WTC11 (cell line): ENCODE data around the gene ADAMTS18. TPM values are rescaled to one million over a fixed set of nuclear protein-coding genes. Genes with fewer than 3 reads are reported as not detected.

ENCODE experiments used
- ATAC-seq: fragments of 200-7000 bp; cut with Tn5 transposase; 2 replicates; pipeline ENCODE4 v1.10.0; 2021; ENCODE audit warnings: mild to moderate bottlenecking, moderate library complexity
- CTCF ChIA-PET: fragments of 300-600 bp; sonication (Branson Sonifier 250); formaldehyde crosslinking; loops from one replicate; lab custom pipeline; 2021; ENCODE audit warnings: antibody characterized with exemption; lab: Charles Lee
- POLR2A ChIA-PET: fragments of 350-600 bp; sonication (Branson Sonifier 250); formaldehyde crosslinking; loops from one replicate; lab custom pipeline; 2021; ENCODE audit warnings: antibody characterized with exemption; lab: Charles Lee
- DNase-seq: peaks from one replicate; pipeline ENCODE4 v3.0.0; 2021; ENCODE audit warnings: low spot score
- H3K27ac Mint-ChIP-seq: 2 replicates; pipeline ENCODE4 v1.8.0; 2021; ENCODE audit warnings: mixed read lengths
- H3K27me3 Mint-ChIP-seq: 2 replicates; pipeline ENCODE4 v1.8.0; 2021; ENCODE audit warnings: low read depth, mild to moderate bottlenecking, moderate library complexity, mixed read lengths
- H3K36me3 Mint-ChIP-seq: 2 replicates; pipeline ENCODE4 v1.8.0; 2021; ENCODE audit warnings: mixed read lengths
- H3K4me1 Mint-ChIP-seq: 2 replicates; pipeline ENCODE4 v1.8.0; 2022; ENCODE audit warnings: mixed read lengths
- H3K4me3 Mint-ChIP-seq: 2 replicates; pipeline ENCODE4 v1.8.0; 2021; ENCODE audit warnings: mild to moderate bottlenecking, moderate library complexity, mixed read lengths
- H3K9me3 Mint-ChIP-seq: 2 replicates; pipeline ENCODE4 v1.8.0; 2021; ENCODE audit warnings: mixed read lengths
- AFF4 ChIP-seq: sonication (generic); formaldehyde crosslinking; IDR thresholded peaks from 2 replicates; pipeline ENCODE4 v1.8.1; 2023; ENCODE audit warnings: mild to moderate bottlenecking, missing genetic modification reagents, borderline replicate concordance
- CTCF ChIP-seq: fragments of 200-600 bp; IDR thresholded peaks from 2 replicates; pipeline ENCODE4 v1.8.0; 2022; ENCODE audit warnings: antibody characterized with exemption
- E2F5 ChIP-seq: sonication (generic); formaldehyde crosslinking; IDR thresholded peaks from 2 replicates; pipeline ENCODE4 v1.8.1; 2022; ENCODE audit warnings: mild to moderate bottlenecking, moderate library complexity, missing genetic modification reagents
- ESRRA ChIP-seq: sonication (generic); formaldehyde crosslinking; IDR thresholded peaks from 2 replicates; pipeline ENCODE4 v1.8.1; 2022; ENCODE audit warnings: mild to moderate bottlenecking, missing genetic modification reagents, borderline replicate concordance
- GRHL2 ChIP-seq: fragments of 250-450 bp; sonication (Bioruptor Pico); IDR thresholded peaks from 2 replicates; pipeline ENCODE4 v1.8.0; 2022; ENCODE audit warnings: mild to moderate bottlenecking, moderate library complexity; ENCODE audit not compliant: insufficient replicate concordance, severe bottlenecking
- HMGA2 ChIP-seq: fragments of 250-450 bp; sonication (Bioruptor Pico); IDR thresholded peaks from 2 replicates; pipeline ENCODE4 v1.4.0; 2021; ENCODE audit warnings: mild to moderate bottlenecking, moderate library complexity
- IRF2 ChIP-seq: sonication (generic); formaldehyde crosslinking; IDR thresholded peaks from 2 replicates; pipeline ENCODE4 v1.8.0; 2022; ENCODE audit warnings: low read depth, missing genetic modification reagents, borderline replicate concordance
- OVOL2 ChIP-seq: fragments of 250-450 bp; sonication (Bioruptor Pico); IDR thresholded peaks from 2 replicates; pipeline ENCODE4 v1.9.0; 2021; ENCODE audit warnings: mild to moderate bottlenecking, borderline replicate concordance
- PRRX2 ChIP-seq: fragments of 250-450 bp; sonication (Bioruptor Pico); IDR thresholded peaks from 2 replicates; pipeline ENCODE4 v1.8.0; 2021; ENCODE audit warnings: mild to moderate bottlenecking
- TEAD1 ChIP-seq: sonication (generic); formaldehyde crosslinking; IDR thresholded peaks from 2 replicates; pipeline ENCODE4 v1.8.0; 2022; ENCODE audit warnings: mild to moderate bottlenecking, missing genetic modification reagents
- TEAD4 ChIP-seq: sonication (generic); formaldehyde crosslinking; IDR thresholded peaks from 2 replicates; pipeline ENCODE4 v1.8.0; 2022; ENCODE audit warnings: mild to moderate bottlenecking, missing genetic modification reagents
- ZNF219 ChIP-seq: sonication (generic); formaldehyde crosslinking; IDR thresholded peaks from 2 replicates; pipeline ENCODE4 v1.8.0; 2023; ENCODE audit warnings: missing genetic modification reagents, mild to moderate bottlenecking, borderline replicate concordance
- ZNF263 ChIP-seq: sonication (generic); formaldehyde crosslinking; IDR thresholded peaks from 2 replicates; pipeline ENCODE4 v1.8.1; 2022; ENCODE audit warnings: low read depth, mild to moderate bottlenecking, moderate library complexity, missing genetic modification reagents
- ZNF532 ChIP-seq: fragments of 250-450 bp; sonication (Bioruptor Pico); IDR thresholded peaks from 2 replicates; pipeline ENCODE4 v1.9.0; 2021; ENCODE audit warnings: mild to moderate bottlenecking, borderline replicate concordance
- total RNA-seq: library from RNA; stranded (reverse); gene quantifications from 3 replicates; pipeline ENCODE4 v1.2.3, GENCODE V29; 2021
- TF ChIP-seq, protein P1 (sequence below): sonication (generic); formaldehyde crosslinking; conservative IDR thresholded peaks from 2 replicates; pipeline ENCODE4 v1.8.1; 2022; ENCODE audit warnings: mild to moderate bottlenecking, missing genetic modification reagents
- TF ChIP-seq, protein P2 (sequence below): sonication (generic); formaldehyde crosslinking; conservative IDR thresholded peaks from 2 replicates; pipeline ENCODE4 v1.8.1; 2023; ENCODE audit warnings: mild to moderate bottlenecking, low read depth, missing genetic modification reagents, moderate library complexity
- TF ChIP-seq, protein P3 (sequence below): sonication (generic); formaldehyde crosslinking; IDR thresholded peaks from 2 replicates; pipeline ENCODE4 v1.8.0; 2022; ENCODE audit warnings: mild to moderate bottlenecking, missing genetic modification reagents

Gene ADAMTS18
- total RNA-seq, 1 experiment from 2014 or later = 0.17 TPM

DNA sequence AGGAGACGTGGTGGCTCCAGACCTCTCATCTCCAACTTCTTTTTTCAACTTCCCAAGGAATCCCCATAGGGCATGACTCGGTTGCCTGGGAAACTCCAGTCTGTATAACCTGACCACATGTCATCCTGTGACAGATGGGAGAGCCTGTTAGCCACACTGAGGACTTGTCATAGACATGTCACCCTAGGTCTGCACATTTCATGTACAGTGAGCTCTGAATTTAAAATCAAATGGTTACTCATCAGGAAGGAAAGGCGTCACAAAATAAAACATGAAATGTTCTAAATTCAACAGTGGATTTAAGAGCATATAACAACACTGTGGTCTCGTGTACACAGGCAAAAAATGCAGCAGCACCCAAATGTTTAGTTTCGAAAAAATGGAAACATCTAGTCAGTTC, 22.2 kb upstream of the ADAMTS18 start:
- H3K4me3 Mint-ChIP-seq = no peak overlapping the region
- H3K9me3 Mint-ChIP-seq = no peaks in the 10 kb centered on the region
- no peaks in the 10 kb centered on the region for H3K27me3 Mint-ChIP-seq
- ATAC-seq (no peak), DNase-seq (no peak)
- no peaks in the 10 kb centered on the region for H3K36me3 Mint-ChIP-seq
- CTCF ChIA-PET = interaction anchor here (0.7 kb wide), 1 partner anchor 21 kb away, joined by 3 read pairs; no protein-coding TSS in a partner anchor
- POLR2A ChIA-PET = no interaction called here
- TF ChIP-seq, protein P1, sequence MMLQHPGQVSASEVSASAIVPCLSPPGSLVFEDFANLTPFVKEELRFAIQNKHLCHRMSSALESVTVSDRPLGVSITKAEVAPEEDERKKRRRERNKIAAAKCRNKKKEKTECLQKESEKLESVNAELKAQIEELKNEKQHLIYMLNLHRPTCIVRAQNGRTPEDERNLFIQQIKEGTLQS = no peak
- no peak for TF ChIP-seq GRHL2 (CRISPR knock-in tag)
- TF ChIP-seq IRF2 (CRISPR knock-in tag) = no peak
- no peak for TF ChIP-seq E2F5
- no peak for TF ChIP-seq TEAD1 (CRISPR knock-in tag)
- TF ChIP-seq ESRRA (CRISPR knock-in tag) = no peak
- H3K27ac Mint-ChIP-seq = no peak overlapping the region
- H3K4me1 Mint-ChIP-seq = peaks cover under 1% of the 10 kb centered on the region; the same call in 1 of the 2 replicates

DNA sequence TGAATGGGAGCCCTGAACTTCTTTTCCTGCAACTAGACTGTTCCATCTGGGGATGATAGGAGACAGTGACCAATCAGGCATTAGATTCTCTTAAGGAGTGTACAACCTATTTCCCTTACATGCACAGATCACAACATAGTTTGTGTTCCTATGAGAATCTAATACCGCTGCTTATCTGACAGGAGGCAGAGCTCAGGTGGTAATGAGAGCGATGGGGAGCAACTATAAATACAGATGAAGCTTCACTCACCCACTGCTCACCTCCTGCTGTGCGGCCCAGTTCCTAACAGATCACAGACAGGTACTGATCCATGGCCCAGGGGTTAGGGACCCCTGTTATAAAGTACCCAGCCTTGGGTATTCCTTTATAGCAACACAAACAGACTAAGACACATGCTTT, 17.4 kb upstream of the ADAMTS18 start:
- Mint-ChIP-seq H3K4me3 (no peak overlapping the region), H3K27me3 (no peaks in the 10 kb centered on the region), H3K4me1 (peaks cover 8% of the 10 kb centered on the region), H3K27ac (no peak overlapping the region), H3K36me3 (no peaks in the 10 kb centered on the region), H3K9me3 (no peaks in the 10 kb centered on the region)
- POLR2A ChIA-PET = no interaction called here
- CTCF ChIA-PET = no interaction called here
- ATAC-seq (no peak), DNase-seq (no peak)
- TF ChIP-seq, protein P2, sequence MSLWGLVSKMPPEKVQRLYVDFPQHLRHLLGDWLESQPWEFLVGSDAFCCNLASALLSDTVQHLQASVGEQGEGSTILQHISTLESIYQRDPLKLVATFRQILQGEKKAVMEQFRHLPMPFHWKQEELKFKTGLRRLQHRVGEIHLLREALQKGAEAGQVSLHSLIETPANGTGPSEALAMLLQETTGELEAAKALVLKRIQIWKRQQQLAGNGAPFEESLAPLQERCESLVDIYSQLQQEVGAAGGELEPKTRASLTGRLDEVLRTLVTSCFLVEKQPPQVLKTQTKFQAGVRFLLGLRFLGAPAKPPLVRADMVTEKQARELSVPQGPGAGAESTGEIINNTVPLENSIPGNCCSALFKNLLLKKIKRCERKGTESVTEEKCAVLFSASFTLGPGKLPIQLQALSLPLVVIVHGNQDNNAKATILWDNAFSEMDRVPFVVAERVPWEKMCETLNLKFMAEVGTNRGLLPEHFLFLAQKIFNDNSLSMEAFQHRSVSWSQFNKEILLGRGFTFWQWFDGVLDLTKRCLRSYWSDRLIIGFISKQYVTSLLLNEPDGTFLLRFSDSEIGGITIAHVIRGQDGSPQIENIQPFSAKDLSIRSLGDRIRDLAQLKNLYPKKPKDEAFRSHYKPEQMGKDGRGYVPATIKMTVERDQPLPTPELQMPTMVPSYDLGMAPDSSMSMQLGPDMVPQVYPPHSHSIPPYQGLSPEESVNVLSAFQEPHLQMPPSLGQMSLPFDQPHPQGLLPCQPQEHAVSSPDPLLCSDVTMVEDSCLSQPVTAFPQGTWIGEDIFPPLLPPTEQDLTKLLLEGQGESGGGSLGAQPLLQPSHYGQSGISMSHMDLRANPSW (CRISPR knock-in tag) = no peak
- TF ChIP-seq OVOL2 (CRISPR knock-in tag) (no peak), PRRX2 (CRISPR knock-in tag) (no peak), ZNF532 (CRISPR knock-in tag) (no peak), TEAD4 (no peak), HMGA2 (no peak), CTCF (no peak), AFF4 (no peak), ZNF219 (CRISPR knock-in tag) (no peak), ZNF263 (CRISPR knock-in tag) (no peak), GRHL2 (CRISPR knock-in tag) (no peak)
- TF ChIP-seq, protein P3, sequence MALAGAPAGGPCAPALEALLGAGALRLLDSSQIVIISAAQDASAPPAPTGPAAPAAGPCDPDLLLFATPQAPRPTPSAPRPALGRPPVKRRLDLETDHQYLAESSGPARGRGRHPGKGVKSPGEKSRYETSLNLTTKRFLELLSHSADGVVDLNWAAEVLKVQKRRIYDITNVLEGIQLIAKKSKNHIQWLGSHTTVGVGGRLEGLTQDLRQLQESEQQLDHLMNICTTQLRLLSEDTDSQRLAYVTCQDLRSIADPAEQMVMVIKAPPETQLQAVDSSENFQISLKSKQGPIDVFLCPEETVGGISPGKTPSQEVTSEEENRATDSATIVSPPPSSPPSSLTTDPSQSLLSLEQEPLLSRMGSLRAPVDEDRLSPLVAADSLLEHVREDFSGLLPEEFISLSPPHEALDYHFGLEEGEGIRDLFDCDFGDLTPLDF (CRISPR knock-in tag) = no peak
